ENCODE data around the gene ATAD1.
"Not testable (repeated sequence)": the region's sequence is repeated elsewhere in the genome, so short reads cannot be mapped to it uniquely, and the experiment has no call there.

The ATAD1 gene

GRCh38 chr10:87817609-87818504 lies at the start of gene ATAD1:
TSS of gene ATAD1 (minus strand) at chr10:87818226. CDS start at chr10:87814599, 3,627 bp downstream.
- DNase-seq (ENCODE audit: low read depth), result no peak

DNA sequence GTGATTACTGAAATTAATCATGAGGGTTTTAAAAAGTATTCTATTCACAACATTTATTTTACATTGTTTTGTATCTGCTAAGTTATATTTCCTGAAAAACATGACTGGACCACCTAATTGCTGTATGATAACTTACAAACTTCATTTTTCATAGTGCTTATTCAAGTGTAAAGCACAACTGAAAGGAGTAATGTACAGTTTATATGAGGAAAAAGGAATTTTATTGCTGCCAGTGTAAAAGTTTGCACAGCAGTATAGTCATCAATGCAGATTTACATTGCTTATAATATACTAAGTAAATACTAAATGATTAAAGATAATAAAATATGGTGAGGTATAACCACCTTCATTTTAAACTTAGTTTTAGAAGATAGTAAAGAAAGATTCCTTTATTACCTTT lies 49.4 kb upstream of the ATAD1 start:
- no peak for DNase-seq (ENCODE audit: low read depth)

GRCh38 chr10:87866412-87866974 lies 48.5 kb upstream of the ATAD1 start:
- no peak for DNase-seq (ENCODE audit: low read depth)

DNA sequence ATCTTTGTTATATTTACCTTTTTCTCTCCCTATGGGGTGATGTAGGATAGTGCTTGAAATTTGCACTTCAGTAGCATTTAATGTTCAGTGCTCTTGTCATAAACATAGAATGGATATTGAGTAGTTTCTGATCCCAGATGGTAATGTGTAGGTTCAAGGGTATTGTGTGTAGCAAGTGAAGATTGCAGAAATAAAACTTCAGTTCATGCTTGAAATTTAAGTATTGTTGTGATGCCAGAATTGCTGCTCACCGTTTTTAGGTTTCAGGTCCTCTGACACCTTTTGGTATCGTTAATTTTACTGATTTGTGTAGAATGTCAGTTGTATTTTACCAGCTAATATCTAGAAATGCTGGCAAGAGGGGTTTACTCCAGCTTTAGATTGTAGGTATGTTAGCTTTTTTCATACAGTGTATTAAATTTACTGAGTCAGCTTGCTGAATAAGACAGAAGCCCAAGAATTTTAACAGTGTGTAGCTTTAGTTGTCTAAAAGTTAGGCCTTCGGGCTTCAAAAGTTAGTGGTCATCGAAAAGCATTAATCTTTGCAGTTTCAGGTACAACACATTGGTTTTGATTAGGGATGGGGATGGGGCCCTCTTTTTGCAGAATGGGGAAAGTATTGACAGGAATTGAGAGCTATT lies 47.3 kb upstream of the ATAD1 start:
- DNase-seq (ENCODE audit: low read depth), result no peak

- no peak for DNase-seq (ENCODE audit: low read depth)
Observed at GRCh38 chr10:87864496-87865059, 46.6 kb upstream of the ATAD1 start.

DNA sequence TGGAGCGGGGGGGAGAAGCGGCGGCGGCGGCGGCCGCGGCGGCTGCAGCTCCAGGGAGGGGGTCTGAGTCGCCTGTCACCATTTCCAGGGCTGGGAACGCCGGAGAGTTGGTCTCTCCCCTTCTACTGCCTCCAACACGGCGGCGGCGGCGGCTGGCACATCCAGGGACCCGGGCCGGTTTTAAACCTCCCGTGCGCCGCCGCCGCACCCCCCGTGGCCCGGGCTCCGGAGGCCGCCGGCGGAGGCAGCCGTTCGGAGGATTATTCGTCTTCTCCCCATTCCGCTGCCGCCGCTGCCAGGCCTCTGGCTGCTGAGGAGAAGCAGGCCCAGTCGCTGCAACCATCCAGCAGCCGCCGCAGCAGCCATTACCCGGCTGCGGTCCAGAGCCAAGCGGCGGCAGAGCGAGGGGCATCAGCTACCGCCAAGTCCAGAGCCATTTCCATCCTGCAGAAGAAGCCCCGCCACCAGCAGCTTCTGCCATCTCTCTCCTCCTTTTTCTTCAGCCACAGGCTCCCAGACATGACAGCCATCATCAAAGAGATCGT lies 46.0 kb upstream of the ATAD1 start:
- DNase-seq (ENCODE audit: low read depth), result not testable (repeated sequence)

DNA sequence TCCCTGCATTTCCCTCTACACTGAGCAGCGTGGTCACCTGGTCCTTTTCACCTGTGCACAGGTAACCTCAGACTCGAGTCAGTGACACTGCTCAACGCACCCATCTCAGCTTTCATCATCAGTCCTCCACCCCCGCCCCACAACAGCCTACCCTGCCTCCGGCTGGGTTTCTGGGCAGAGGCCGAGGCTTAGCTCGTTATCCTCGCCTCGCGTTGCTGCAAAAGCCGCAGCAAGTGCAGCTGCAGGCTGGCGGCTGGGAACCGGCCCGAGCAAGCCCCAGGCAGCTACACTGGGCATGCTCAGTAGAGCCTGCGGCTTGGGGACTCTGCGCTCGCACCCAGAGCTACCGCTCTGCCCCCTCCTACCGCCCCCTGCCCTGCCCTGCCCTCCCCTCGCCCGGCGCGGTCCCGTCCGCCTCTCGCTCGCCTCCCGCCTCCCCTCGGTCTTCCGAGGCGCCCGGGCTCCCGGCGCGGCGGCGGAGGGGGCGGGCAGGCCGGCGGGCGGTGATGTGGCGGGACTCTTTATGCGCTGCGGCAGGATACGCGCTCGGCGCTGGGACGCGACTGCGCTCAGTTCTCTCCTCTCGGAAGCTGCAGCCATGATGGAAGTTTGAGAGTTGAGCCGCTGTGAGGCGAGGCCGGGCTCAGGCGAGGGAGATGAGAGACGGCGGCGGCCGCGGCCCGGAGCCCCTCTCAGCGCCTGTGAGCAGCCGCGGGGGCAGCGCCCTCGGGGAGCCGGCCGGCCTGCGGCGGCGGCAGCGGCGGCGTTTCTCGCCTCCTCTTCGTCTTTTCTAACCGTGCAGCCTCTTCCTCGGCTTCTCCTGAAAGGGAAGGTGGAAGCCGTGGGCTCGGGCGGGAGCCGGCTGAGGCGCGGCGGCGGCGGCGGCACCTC lies 45.3 kb upstream of the ATAD1 start, which contains the start of the genes KLLN and PTEN:
TSS of gene KLLN (minus strand) at position 481 of the 891 bp plus-strand sequence. CDS start 1,046 bp downstream, outside the sequence.
TSS of gene PTEN (plus strand) at position 573 of the 891 bp plus-strand sequence. CDS start 845 bp downstream, outside the sequence.
- DNase-seq (ENCODE audit: low read depth), result peak; percentile 57

GRCh38 chr10:87862679-87863052 lies 44.6 kb upstream of the ATAD1 start:
- DNase-seq (ENCODE audit: low read depth), result no peak

DNA sequence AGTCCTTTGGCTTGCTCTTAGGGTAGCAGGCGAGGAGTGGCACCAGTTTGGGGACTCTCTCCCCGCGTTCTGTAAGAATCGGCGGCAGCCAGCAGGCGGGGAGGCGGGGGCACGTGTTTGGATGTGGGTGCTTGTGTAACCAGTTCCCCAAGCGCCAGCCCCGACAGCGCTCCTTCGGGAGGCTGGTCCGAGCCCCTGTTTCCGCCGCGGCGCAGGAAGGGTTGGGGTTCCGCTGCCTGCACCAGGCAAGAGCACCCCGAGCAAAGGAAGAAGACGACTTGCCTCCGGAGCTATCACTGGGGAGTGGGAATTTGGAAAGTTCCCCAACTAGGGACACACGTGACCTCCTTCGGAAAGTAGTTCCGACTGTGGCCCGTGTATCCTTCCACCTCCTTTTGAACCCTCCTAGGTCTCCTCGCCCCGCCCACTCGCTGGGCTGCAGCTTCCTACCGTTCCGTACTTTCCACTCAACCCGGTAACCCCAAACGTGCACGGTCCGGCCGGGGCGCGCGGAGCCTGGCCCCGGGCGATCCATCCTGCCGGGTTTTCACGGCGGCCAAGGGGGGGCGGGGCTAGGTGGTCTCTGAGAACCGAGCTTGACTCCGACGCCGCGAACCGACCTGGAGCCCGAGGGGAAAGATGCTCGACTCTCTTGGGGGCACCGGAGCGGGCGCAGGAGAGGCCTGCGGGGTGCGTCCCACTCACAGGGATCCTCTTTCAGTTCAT lies 44.1 kb upstream of the ATAD1 start:
- DNase-seq (ENCODE audit: low read depth), result peak; percentile 91

- no peak for DNase-seq (ENCODE audit: low read depth)
Observed at GRCh38 chr10:87861566-87861952, 43.5 kb upstream of the ATAD1 start.

GRCh38 chr10:87860816-87861403 lies 42.9 kb upstream of the ATAD1 start:
- DNase-seq (ENCODE audit: low read depth), result no peak

DNA sequence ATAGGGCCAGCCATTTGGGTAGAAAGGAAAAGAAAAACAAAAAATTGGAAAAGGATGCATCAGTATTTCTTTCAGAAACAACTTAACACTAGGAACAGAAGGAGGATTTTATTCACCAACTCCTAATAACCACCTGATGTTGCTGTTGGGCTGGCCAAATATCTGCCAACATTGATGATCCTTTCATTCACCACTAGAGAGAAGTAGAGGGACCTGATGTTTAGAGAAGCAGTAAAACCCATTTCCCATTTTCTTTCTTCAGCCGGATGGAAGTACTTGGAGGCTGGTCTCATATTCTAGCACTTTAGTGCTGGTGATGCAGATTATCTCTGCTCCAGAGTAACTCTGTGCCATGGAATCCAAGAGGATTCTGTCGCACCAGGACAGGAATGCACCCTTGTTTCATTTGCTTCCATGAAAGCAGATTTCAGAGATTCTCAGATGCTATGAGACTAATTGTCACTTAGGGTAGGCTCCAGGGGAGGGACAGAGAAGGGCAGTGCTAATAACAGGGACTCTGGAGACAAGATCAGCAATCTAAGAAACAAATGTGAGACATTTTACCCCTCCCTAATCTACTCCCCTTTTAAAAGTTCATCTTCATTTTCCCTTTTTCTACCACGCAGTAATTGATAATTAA lies 42.2 kb upstream of the ATAD1 start:
- no peak for DNase-seq (ENCODE audit: low read depth)

- not testable (repeated sequence) for DNase-seq (ENCODE audit: low read depth)
Observed at GRCh38 chr10:87855665-87856064, 37.6 kb upstream of the ATAD1 start.

DNA sequence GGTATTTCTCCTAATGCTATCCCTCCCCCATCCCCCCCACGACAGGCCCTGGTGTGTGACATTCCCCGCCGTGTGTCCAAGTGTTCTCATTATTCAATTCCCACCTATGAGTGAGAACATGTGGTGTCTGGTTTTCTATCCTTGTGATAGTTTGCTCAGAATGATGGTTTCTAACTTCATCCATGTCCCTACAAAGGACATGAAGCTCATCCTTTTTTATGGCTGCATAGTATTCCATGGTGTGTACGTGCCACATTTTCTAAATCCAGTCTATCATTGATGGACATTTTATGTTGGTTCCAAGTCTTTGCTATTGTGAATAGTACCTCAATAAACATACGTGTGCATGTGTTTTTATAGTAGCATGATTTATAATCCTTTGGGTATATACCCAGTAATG lies 37.2 kb upstream of the ATAD1 start:
- not testable (repeated sequence) for DNase-seq (ENCODE audit: low read depth)

GRCh38 chr10:87852089-87852488 lies 34.1 kb upstream of the ATAD1 start:
- DNase-seq (ENCODE audit: low read depth), result no peak

DNA sequence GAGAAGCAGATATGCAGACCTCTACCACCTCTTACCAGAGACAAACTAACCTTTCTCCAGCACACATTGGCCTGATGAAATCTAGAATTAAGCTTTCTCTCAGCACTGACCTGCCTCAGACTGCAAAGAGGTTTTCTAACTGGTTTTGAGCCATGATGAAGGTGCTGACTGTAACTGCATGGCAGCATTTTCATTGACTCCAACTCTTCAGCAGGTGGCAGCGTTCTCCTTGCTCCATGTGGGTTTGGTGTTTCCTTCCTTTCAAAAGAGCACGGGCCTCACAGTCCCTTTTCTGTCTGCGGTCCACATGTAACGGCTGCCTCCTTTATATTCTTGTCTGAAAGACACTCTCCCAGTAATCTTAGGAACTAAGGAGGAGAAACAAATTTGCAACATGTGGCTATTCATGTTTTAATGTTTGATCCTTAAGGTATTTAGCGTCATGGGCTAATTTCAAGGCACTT lies 32.7 kb upstream of the ATAD1 start:
- no peak for DNase-seq (ENCODE audit: low read depth)

DNA sequence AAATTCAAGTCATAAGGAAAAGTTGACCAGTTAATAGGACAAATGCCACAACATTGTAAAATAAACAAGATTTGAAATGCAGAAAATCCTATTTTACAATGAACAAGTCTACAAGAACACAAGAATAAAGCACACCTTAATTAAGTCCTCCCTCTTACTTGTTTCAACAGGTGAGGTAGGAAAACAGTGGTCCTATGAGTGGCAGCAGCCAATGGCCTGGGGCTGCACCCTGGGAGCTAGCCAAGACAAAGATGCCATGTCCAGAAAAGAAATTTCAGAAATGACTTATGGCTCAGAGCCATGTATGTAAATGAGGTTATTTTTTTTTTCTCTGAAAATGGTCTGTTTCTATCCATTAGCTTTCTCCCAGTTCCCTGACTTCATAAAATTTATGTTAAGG lies 31.0 kb upstream of the ATAD1 start:
- no peak for DNase-seq (ENCODE audit: low read depth)

GRCh38 chr10:87847550-87847949 lies 29.5 kb upstream of the ATAD1 start:
- no peak for DNase-seq (ENCODE audit: low read depth)

GRCh38 chr10:87846711-87847110 lies 28.7 kb upstream of the ATAD1 start:
- DNase-seq (ENCODE audit: low read depth), result not testable (repeated sequence)

Data from non-pigmented ciliary epithelial cell (primary cell).